HCT116 (cell line): ENCODE data around the gene PDE1C.

Experiments
- EZH2 ChIP-seq: fragments of 200-600 bp; sonication (generic); IDR thresholded peaks from 2 replicates; pipeline ENCODE4 v1.6.1; 2017; ENCODE audit warnings: antibody characterized with exemption, mixed run types
- JUND ChIP-seq: IDR thresholded peaks from 2 replicates; pipeline ENCODE4 v1.6.1; 2012
- SP1 ChIP-seq: IDR thresholded peaks from 2 replicates; pipeline ENCODE4 v1.6.1; 2012; ENCODE audit warnings: low read depth
- TCF7L2 ChIP-seq: IDR thresholded peaks from 2 replicates; pipeline ENCODE4 v1.7.0; 2011; ENCODE audit warnings: borderline replicate concordance, inconsistent platforms; ENCODE audit not compliant: insufficient read depth, insufficient read length; ENCODE audit errors: extremely low read depth
- YY1 ChIP-seq: IDR thresholded peaks from 2 replicates; pipeline ENCODE4 v1.6.1; 2011; ENCODE audit warnings: low read length, low read depth, moderate library complexity, mild to moderate bottlenecking; ENCODE audit not compliant: insufficient replicate concordance; ENCODE audit errors: extremely low read depth
- ZNF274 ChIP-seq: fragments of 200-500 bp; sonication (Bioruptor generic); IDR thresholded peaks from 2 replicates; pipeline ENCODE4 v1.6.1; 2014; ENCODE audit warnings: mild to moderate bottlenecking, low read depth, low read length, inconsistent platforms
- TF ChIP-seq, protein P1 (sequence below), 3 experiments: fragments of 200-600 bp in 1 of 3; sonication (generic) in 1 of 3; IDR thresholded peaks in 2 of 3; conservative IDR thresholded peaks in 1 of 3; 2 replicates each; pipeline ENCODE4 v1.5.1; 2012 to 2017; ENCODE audit warnings: low read depth in 2 of 3, low read length in 2 of 3, antibody characterized with exemption in 1 of 3, borderline replicate concordance in 1 of 3, control low read depth in 1 of 3, mild to moderate bottlenecking in 1 of 3, mixed read lengths in 1 of 3, mixed run types in 1 of 3, moderate library complexity in 1 of 3; ENCODE audit not compliant: insufficient read depth in 1 of 3
- TF ChIP-seq, protein P2 (sequence below): IDR thresholded peaks from 2 replicates; pipeline ENCODE4 v1.6.1; 2012

DNA sequence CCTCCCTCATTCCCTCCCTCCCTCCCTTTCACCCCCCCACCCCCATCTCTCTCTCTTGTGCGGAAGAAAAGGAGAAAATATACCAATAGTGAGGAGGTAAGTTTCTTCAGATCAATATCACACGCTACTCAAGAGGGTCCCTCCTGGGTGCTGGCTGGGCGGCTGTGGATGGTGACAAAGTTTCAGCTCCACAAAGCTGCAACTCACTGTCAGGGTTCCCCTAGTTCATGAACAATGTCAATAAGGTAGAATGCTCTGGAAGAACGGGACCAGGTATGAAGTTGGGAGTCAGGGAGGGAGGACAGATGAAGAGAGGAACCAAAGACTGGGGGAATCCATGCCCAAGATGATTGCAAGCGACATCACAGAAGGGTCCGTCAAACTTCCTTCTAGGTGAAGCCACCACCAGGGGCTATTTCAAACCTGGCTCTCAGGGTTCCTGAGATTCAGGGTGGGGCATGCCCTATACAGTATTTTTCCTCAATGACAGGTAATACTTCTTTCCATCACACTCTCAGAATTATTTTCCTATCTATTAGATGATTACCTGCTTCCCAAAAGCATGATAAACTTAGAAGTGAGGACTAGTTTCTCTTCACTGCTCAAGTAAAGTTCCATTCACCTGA, 1.4 kb upstream of the PDE1C start:
- TF ChIP-seq YY1 (no peak), ZNF274 (no peak), EZH2 (no peak), JUND (no peak), SP1 (no peak), TCF7L2 (no peak)
- TF ChIP-seq, protein P1, sequence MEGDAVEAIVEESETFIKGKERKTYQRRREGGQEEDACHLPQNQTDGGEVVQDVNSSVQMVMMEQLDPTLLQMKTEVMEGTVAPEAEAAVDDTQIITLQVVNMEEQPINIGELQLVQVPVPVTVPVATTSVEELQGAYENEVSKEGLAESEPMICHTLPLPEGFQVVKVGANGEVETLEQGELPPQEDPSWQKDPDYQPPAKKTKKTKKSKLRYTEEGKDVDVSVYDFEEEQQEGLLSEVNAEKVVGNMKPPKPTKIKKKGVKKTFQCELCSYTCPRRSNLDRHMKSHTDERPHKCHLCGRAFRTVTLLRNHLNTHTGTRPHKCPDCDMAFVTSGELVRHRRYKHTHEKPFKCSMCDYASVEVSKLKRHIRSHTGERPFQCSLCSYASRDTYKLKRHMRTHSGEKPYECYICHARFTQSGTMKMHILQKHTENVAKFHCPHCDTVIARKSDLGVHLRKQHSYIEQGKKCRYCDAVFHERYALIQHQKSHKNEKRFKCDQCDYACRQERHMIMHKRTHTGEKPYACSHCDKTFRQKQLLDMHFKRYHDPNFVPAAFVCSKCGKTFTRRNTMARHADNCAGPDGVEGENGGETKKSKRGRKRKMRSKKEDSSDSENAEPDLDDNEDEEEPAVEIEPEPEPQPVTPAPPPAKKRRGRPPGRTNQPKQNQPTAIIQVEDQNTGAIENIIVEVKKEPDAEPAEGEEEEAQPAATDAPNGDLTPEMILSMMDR (IDR thresholded peaks at IDR 0.05 in 2 of 3, conservative IDR thresholded peaks at IDR 0.05 in 1 of 3; ENCODE audit: borderline replicate concordance in 1 of 3, insufficient read depth in 1 of 3, low read depth in 2 of 3, low read length in 2 of 3), result no peak
- TF ChIP-seq, protein P2, sequence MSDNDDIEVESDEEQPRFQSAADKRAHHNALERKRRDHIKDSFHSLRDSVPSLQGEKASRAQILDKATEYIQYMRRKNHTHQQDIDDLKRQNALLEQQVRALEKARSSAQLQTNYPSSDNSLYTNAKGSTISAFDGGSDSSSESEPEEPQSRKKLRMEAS, result no peak
